HFF-Myc (cell line): ENCODE data around the gene RNF20.

Experiments
- DNase-seq: peaks from one replicate; pipeline ENCODE4 v3.0.0-alpha.2; 2011; ENCODE audit warnings: low read depth; ENCODE audit errors: extremely low read depth
- H3K4me3 ChIP-seq: replicated peaks from 2 replicates; pipeline ENCODE4 v1.5.1; 2011; ENCODE audit warnings: low read depth, mild to moderate bottlenecking, control low read depth, low read length
- TF ChIP-seq, protein P1 (sequence below): IDR thresholded peaks from 2 replicates; pipeline ENCODE4 v1.5.1; 2012; ENCODE audit warnings: mild to moderate bottlenecking, low read depth, low read length, control low read depth; ENCODE audit errors: missing control alignments

Gene RNF20

GRCh38 chr9:101561740-101562139 lies 28.1 kb downstream of the RNF20 start:
- TF ChIP-seq, protein P1, sequence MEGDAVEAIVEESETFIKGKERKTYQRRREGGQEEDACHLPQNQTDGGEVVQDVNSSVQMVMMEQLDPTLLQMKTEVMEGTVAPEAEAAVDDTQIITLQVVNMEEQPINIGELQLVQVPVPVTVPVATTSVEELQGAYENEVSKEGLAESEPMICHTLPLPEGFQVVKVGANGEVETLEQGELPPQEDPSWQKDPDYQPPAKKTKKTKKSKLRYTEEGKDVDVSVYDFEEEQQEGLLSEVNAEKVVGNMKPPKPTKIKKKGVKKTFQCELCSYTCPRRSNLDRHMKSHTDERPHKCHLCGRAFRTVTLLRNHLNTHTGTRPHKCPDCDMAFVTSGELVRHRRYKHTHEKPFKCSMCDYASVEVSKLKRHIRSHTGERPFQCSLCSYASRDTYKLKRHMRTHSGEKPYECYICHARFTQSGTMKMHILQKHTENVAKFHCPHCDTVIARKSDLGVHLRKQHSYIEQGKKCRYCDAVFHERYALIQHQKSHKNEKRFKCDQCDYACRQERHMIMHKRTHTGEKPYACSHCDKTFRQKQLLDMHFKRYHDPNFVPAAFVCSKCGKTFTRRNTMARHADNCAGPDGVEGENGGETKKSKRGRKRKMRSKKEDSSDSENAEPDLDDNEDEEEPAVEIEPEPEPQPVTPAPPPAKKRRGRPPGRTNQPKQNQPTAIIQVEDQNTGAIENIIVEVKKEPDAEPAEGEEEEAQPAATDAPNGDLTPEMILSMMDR: no peak
- H3K4me3 ChIP-seq: no peak overlapping the region
- no peak for DNase-seq

DNA sequence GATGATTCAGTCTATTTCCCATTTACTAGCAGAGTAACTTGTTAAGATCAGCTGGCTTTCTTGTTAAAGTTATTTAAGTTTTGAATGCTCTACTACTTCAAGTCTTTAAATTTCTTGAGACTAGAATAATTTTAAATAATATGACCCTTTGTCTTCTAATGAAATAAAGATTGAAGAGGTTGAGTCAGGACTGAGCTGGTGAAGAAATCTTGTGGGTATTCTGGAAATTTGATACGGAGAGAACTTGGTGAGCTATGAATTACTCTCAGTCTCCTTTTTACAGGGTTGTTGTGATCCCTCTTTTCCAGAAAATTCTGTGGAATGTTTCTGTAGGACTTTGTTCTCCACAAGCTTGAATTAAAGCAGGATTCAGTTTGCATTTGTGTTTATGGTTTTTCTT lies 29.3 kb downstream of the RNF20 start:
- no peak for DNase-seq
- TF ChIP-seq, protein P1: no peak
- H3K4me3 ChIP-seq: no peak overlapping the region

DNA sequence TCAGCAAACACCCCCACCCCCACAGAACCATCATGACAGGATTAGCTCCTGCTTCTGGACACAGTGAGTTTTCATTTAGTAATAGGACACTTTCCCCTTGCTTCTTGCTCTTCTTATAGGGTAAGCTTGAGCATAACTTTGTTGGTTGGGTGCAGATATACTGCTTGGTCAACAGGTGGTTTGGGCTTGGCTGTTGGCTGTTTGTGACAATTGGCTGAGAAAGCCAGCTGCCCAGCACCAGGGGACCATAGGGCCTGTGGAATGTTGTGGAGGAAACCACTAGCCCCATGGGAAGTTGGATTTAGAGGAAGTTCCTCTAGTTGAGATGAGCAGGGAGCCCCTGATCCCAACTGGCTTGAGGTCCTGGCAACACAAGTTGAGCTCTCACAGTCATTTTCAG lies 30.6 kb downstream of the RNF20 start:
- TF ChIP-seq, protein P1: no peak
- H3K4me3 ChIP-seq: no peak overlapping the region
- DNase-seq: no peak

GRCh38 chr9:101566904-101567724 lies 33.5 kb downstream of the RNF20 start:
- TF ChIP-seq, protein P1: peak; percentile 55
- no peak for DNase-seq
- no peak overlapping the region for H3K4me3 ChIP-seq

DNA sequence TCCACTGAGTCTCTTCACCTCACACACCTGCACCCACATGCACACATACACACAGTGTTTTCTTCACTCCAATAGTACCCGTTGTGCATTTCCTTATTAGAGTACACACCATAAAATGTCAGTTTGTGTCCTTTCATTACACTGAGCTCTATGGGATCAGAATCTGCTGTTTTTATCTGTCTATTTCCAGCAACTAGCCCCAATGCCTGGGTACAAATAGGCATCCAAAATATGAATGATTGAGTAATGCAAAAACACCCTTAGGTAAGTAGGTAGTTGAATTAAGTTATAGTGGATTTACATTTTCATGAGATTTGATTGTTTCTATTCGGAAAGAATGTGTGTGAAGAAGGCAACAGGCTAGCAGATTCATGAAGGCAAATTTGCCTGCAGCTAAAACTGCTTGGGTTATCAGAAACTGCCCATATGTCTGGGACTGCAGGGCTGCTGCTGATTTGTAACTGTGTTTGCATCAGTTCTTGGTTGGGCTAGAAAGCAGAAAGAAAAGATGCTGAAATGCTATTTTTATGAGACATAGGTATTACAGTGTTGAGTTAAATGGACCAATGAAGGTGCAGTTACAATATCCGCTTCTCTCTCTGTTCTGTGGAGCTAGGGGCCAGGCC lies 34.2 kb downstream of the RNF20 start:
- TF ChIP-seq, protein P1: no peak
- no peak overlapping the region for H3K4me3 ChIP-seq
- DNase-seq: no peak

- TF ChIP-seq, protein P1: no peak
- DNase-seq: no peak
- H3K4me3 ChIP-seq: no peak overlapping the region
These were observed 36.3 kb downstream of the RNF20 start for GRCh38 chr9:101569741-101570501.
